Suppressor macrophage (primary cell): ENCODE results near the gene RAB19.

Source experiments
- DNase-seq, 4 experiments: peaks; one replicate each; pipeline ENCODE4 v3.0.0-alpha.2; 2020 to 2022

Gene RAB19

GRCh38 chr7:140454657-140455015 is 50.8 kb downstream of the RAB19 start:
- no peak for DNase-seq

- no peak for DNase-seq
Measured at GRCh38 chr7:140455743-140456142, 51.9 kb downstream of the RAB19 start.

- DNase-seq, result no peak
Measured at GRCh38 chr7:140456551-140457051, 52.7 kb downstream of the RAB19 start.

GRCh38 chr7:140458201-140458600 is 54.3 kb downstream of the RAB19 start:
- DNase-seq, result no peak

GRCh38 chr7:140458916-140459315 is 55.1 kb downstream of the RAB19 start:
- no peak for DNase-seq

- peak in 1 of 4 experiments; percentile 17 for DNase-seq
Measured at GRCh38 chr7:140463111-140463510, 59.3 kb downstream of the RAB19 start.

- peak; percentile 48 to 69 (median 60) for DNase-seq
Measured at GRCh38 chr7:140475747-140476333, 72.0 kb downstream of the RAB19 start.

- DNase-seq, result no peak
Measured at GRCh38 chr7:140476698-140477261, 72.9 kb downstream of the RAB19 start.
